Measurements from ENCODE around the gene ARSG. TPM values are rescaled to one million over a fixed set of nuclear protein-coding genes. Genes with fewer than 3 reads are reported as not detected.
"Not testable (repeated sequence)": the region's sequence is repeated elsewhere in the genome, so short reads cannot be mapped to it uniquely, and the experiment has no call there.

Gene ARSG
- total and polyA plus RNA-seq, 2 of the 13 experiments (the other 11 are each of a cell fraction or from before 2014, with no cell fraction given): 3.7 to 15.2 TPM

DNA sequence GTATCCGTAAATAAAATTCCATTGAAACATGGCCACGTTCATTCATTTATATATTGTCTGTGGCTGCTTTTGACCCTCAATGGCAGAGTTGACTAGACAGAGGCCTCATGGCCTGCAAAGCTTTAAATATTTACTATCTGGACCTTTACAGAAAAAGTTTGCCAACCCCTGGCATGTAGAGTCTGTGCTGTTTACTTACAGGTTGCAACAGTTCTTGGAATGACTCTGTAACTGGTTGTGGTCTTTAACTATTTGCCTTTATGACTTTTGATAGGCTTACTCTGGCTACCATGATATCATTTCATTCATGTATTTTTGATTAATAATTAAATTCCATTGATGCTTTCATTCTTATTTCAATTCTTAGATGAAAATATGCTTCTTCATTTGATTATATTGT, 25.5 kb upstream of the ARSG start:
- H3K27me3 ChIP-seq (ENCODE audit: control insufficient read depth in 1 of 2, insufficient read depth in 2 of 2, low read length in 2 of 2); BruUV-seq (replicated peaks); H3K4me3 ChIP-seq (replicated peaks in 1 of 3; ENCODE audit: insufficient read depth in 1 of 3, low read depth in 2 of 3, low read length in 3 of 3); H3K9ac ChIP-seq (ENCODE audit: insufficient read depth, low read depth, low read length); in situ Hi-C loops (cut with HindIII; ENCODE audit: extremely low pct_ligation_motif_present, low pct_unique_long_range_greater_than_20kb); H2AFZ ChIP-seq (ENCODE audit: low read length); H3K36me3 ChIP-seq (replicated peaks in 1 of 2; ENCODE audit: control insufficient read depth in 1 of 2, insufficient read depth in 2 of 2, low read length in 2 of 2); H4K20me1 ChIP-seq (ENCODE audit: insufficient read depth, low read length); H3K4me2 ChIP-seq (ENCODE audit: low read depth, low read length); H3K9me3 ChIP-seq (ENCODE audit: low read length); H3K79me2 ChIP-seq (ENCODE audit: insufficient read depth, low read length); TF ChIP-seq SOX6 (IDR thresholded peaks at IDR 0.05): not testable (repeated sequence)
- Histone ChIP-seq H3K27ac (ENCODE audit: extremely low read length, insufficient read depth, low read length) (peak overlapping the region; percentile 59), H3K4me1 (ENCODE audit: insufficient read depth, low read length) (peaks cover 26% of the 10 kb centered on the region)
- intact Hi-C loops (cut with micrococcal nuclease; ENCODE audit: unreplicated experiment): loop anchor here (1.0 kb wide), 2 partner anchors 133 to 197 kb away; no protein-coding TSS in a partner anchor
- DNase-seq (ENCODE audit: low spot score) (peak; percentile 92), ATAC-seq (peak; percentile 97), FAIRE-seq (peak; percentile 40)
- POLR2A ChIA-PET: interaction anchor here (0.7 to 2.5 kb wide), 11 partner anchors 18 to 335 kb away, joined by 3 to 18 read pairs (median 5); partner anchors contain the start of genes AMZ2, ARSG, FAM20A and SLC16A6
- CTCF ChIA-PET (ENCODE audit: low intra/inter-chr PET ratio, low total read pairs): interaction anchor here (0.7 to 1.7 kb wide), 4 partner anchors 133 to 197 kb away, joined by 3 to 6 read pairs (median 4); no protein-coding TSS in a partner anchor
- whole genome bisulfite sequencing (ENCODE audit: low lambda C conversion rate): 3% methylated on average over 2 of the region's 2 CpGs
- TF ChIP-seq, protein P1, sequence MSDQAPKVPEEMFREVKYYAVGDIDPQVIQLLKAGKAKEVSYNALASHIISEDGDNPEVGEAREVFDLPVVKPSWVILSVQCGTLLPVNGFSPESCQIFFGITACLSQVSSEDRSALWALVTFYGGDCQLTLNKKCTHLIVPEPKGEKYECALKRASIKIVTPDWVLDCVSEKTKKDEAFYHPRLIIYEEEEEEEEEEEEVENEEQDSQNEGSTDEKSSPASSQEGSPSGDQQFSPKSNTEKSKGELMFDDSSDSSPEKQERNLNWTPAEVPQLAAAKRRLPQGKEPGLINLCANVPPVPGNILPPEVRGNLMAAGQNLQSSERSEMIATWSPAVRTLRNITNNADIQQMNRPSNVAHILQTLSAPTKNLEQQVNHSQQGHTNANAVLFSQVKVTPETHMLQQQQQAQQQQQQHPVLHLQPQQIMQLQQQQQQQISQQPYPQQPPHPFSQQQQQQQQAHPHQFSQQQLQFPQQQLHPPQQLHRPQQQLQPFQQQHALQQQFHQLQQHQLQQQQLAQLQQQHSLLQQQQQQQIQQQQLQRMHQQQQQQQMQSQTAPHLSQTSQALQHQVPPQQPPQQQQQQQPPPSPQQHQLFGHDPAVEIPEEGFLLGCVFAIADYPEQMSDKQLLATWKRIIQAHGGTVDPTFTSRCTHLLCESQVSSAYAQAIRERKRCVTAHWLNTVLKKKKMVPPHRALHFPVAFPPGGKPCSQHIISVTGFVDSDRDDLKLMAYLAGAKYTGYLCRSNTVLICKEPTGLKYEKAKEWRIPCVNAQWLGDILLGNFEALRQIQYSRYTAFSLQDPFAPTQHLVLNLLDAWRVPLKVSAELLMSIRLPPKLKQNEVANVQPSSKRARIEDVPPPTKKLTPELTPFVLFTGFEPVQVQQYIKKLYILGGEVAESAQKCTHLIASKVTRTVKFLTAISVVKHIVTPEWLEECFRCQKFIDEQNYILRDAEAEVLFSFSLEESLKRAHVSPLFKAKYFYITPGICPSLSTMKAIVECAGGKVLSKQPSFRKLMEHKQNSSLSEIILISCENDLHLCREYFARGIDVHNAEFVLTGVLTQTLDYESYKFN (CRISPR knock-in tag; conservative IDR thresholded peaks at IDR 0.05): peak; percentile 60
- TF ChIP-seq, protein P2, sequence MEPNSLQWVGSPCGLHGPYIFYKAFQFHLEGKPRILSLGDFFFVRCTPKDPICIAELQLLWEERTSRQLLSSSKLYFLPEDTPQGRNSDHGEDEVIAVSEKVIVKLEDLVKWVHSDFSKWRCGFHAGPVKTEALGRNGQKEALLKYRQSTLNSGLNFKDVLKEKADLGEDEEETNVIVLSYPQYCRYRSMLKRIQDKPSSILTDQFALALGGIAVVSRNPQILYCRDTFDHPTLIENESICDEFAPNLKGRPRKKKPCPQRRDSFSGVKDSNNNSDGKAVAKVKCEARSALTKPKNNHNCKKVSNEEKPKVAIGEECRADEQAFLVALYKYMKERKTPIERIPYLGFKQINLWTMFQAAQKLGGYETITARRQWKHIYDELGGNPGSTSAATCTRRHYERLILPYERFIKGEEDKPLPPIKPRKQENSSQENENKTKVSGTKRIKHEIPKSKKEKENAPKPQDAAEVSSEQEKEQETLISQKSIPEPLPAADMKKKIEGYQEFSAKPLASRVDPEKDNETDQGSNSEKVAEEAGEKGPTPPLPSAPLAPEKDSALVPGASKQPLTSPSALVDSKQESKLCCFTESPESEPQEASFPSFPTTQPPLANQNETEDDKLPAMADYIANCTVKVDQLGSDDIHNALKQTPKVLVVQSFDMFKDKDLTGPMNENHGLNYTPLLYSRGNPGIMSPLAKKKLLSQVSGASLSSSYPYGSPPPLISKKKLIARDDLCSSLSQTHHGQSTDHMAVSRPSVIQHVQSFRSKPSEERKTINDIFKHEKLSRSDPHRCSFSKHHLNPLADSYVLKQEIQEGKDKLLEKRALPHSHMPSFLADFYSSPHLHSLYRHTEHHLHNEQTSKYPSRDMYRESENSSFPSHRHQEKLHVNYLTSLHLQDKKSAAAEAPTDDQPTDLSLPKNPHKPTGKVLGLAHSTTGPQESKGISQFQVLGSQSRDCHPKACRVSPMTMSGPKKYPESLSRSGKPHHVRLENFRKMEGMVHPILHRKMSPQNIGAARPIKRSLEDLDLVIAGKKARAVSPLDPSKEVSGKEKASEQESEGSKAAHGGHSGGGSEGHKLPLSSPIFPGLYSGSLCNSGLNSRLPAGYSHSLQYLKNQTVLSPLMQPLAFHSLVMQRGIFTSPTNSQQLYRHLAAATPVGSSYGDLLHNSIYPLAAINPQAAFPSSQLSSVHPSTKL (CRISPR knock-in tag; IDR thresholded peaks at IDR 0.05): peak; percentile 94
- TF ChIP-seq, protein P3, sequence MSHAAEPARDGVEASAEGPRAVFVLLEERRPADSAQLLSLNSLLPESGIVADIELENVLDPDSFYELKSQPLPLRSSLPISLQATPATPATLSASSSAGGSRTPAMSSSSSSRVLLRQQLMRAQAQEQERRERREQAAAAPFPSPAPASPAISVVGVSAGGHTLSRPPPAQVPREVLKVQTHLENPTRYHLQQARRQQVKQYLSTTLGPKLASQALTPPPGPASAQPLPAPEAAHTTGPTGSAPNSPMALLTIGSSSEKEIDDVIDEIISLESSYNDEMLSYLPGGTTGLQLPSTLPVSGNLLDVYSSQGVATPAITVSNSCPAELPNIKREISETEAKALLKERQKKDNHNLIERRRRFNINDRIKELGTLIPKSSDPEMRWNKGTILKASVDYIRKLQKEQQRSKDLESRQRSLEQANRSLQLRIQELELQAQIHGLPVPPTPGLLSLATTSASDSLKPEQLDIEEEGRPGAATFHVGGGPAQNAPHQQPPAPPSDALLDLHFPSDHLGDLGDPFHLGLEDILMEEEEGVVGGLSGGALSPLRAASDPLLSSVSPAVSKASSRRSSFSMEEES (CRISPR knock-in tag; IDR thresholded peaks at IDR 0.05): peak; percentile 54; the same call in 1 of the 2 replicates
- peak; percentile 65; the same call in 1 of the 2 replicates for TF ChIP-seq FOXP1 (IDR thresholded peaks at IDR 0.05)
- TF ChIP-seq FOXP1 (CRISPR knock-in tag; IDR thresholded peaks at IDR 0.05): peak; percentile 77
- TF ChIP-seq THAP11 (CRISPR knock-in tag; IDR thresholded peaks at IDR 0.05): peak; percentile 63
- peak; percentile 85 for TF ChIP-seq CEBPB (IDR thresholded peaks at IDR 0.05; ENCODE audit: borderline replicate concordance, low read depth, low read length)
- peak; percentile 90 for TF ChIP-seq CEBPG (CRISPR knock-in tag; IDR thresholded peaks at IDR 0.05)
- 0 out of 2 replicates have a peak, but pooled peaks have one; percentile 47 for TF ChIP-seq PPARG (CRISPR knock-in tag; conservative IDR thresholded peaks at IDR 0.05)
- TF ChIP-seq, protein P4, sequence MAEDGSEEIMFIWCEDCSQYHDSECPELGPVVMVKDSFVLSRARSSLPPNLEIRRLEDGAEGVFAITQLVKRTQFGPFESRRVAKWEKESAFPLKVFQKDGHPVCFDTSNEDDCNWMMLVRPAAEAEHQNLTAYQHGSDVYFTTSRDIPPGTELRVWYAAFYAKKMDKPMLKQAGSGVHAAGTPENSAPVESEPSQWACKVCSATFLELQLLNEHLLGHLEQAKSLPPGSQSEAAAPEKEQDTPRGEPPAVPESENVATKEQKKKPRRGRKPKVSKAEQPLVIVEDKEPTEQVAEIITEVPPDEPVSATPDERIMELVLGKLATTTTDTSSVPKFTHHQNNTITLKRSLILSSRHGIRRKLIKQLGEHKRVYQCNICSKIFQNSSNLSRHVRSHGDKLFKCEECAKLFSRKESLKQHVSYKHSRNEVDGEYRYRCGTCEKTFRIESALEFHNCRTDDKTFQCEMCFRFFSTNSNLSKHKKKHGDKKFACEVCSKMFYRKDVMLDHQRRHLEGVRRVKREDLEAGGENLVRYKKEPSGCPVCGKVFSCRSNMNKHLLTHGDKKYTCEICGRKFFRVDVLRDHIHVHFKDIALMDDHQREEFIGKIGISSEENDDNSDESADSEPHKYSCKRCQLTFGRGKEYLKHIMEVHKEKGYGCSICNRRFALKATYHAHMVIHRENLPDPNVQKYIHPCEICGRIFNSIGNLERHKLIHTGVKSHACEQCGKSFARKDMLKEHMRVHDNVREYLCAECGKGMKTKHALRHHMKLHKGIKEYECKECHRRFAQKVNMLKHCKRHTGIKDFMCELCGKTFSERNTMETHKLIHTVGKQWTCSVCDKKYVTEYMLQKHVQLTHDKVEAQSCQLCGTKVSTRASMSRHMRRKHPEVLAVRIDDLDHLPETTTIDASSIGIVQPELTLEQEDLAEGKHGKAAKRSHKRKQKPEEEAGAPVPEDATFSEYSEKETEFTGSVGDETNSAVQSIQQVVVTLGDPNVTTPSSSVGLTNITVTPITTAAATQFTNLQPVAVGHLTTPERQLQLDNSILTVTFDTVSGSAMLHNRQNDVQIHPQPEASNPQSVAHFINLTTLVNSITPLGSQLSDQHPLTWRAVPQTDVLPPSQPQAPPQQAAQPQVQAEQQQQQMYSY (CRISPR knock-in tag; IDR thresholded peaks at IDR 0.05): 0 out of 2 replicates have a peak, but pooled peaks have one; percentile 16
- peak; percentile 77 for TF ChIP-seq NCOA2 (CRISPR knock-in tag; IDR thresholded peaks at IDR 0.05)
- TF ChIP-seq SOX6 (CRISPR knock-in tag; IDR thresholded peaks at IDR 0.05): peak; percentile 34; the same call in 1 of the 2 replicates
